ENCODE results near the gene CYP8B1.
A peak's percentile ranks its signal among the peaks of the same experiment; 100 is the strongest.

Gene CYP8B1

DNA sequence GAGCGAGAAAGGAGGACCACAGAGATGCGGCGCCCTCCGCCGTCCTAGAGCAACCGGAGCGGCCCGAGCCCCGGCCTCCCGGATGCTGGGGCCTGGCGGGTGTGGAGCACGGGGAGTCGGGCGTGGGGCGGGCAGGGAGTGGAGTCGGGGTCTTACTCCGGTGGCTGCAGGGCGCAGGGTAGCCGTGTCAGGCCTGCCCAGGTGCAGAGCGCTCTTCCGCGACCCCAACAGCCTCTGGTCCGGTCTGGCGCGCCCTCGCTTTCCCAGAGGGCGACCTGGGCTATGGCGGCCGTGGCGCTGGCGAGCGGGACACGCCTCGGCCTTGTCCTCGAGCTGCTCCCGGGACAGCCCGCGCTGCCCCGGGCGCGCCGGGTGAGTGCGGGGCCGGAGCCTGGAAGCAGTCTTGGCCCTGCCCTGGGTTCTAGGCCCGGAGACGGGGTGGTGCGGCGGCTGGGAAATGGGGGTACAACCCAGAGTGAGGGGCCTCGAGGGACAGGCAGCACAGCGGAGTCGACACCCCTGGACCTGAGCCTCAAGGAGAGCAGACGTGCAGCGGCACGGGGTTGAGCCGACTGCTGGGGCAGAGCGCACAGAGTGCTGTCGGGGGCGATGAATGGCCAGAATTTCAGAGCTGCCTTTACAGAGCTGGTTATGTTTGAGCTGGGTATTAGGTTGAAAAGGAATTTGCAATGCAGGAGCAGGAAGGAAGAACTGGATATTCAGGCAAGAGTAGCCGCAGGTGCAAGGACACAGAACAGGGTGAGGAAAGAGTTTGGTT is 30.6 kb upstream of the CYP8B1 start, which contains the start of gene ZNF662:
TSS of gene ZNF662 (plus strand) at position 73 of the 778 bp plus-strand sequence. CDS start 1,973 bp downstream, outside the sequence.
- H3K4me3 ChIP-seq (ENCODE audit: control insufficient read depth, low read depth, low read length), result peak within 1 kb of the TSS; percentile 40
- DNase-seq (ENCODE audit: low read depth), result peak; percentile 26
- TF ChIP-seq, protein P1, sequence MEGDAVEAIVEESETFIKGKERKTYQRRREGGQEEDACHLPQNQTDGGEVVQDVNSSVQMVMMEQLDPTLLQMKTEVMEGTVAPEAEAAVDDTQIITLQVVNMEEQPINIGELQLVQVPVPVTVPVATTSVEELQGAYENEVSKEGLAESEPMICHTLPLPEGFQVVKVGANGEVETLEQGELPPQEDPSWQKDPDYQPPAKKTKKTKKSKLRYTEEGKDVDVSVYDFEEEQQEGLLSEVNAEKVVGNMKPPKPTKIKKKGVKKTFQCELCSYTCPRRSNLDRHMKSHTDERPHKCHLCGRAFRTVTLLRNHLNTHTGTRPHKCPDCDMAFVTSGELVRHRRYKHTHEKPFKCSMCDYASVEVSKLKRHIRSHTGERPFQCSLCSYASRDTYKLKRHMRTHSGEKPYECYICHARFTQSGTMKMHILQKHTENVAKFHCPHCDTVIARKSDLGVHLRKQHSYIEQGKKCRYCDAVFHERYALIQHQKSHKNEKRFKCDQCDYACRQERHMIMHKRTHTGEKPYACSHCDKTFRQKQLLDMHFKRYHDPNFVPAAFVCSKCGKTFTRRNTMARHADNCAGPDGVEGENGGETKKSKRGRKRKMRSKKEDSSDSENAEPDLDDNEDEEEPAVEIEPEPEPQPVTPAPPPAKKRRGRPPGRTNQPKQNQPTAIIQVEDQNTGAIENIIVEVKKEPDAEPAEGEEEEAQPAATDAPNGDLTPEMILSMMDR (conservative IDR thresholded peaks at IDR 0.05; ENCODE audit: control insufficient read depth, insufficient read depth, low read depth, low read length), result no peak

DNA sequence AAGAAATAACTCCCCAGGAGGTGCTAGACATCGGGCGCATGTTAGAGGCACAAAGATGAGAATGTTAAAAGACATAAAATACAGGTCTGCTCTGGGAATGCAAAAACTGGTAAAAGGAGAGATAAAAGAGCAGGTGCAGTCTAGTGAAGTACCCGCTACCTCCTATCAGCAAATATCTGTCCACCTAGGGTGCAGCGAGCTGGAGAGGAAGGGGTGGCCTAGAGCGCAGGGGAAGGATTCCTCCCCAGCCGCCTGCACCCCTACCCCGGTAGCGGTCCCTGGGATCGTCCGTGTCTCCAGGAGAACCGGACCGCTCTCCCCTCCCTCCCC is 30.0 kb upstream of the CYP8B1 start:
- TF ChIP-seq, protein P1 (conservative IDR thresholded peaks at IDR 0.05; ENCODE audit: control insufficient read depth, insufficient read depth, low read depth, low read length), result no peak

DNA sequence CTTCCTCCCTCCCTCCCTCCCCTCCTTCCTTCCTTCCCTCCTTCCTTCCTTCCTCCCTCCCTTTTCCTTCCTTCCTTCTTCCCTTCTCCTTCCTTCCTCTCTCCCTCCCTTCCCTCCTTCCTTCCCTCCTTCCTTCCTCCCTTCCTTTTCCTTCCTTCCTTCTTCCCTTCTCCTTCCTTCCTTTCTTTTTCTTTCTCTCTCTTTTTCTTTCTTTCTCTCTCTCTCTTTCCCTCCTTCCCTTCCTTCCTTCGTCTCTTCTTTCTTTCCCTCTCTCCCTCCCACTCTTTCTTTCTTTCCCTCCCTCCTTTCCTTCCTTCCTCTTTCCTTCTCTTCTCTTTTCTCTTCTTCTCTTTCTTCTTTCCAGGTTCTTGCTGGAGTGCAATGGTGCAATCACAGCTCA is 28.4 kb upstream of the CYP8B1 start:
- TF ChIP-seq, protein P1 (conservative IDR thresholded peaks at IDR 0.05; ENCODE audit: control insufficient read depth, insufficient read depth, low read depth, low read length), result no peak
- no peak for DNase-seq (ENCODE audit: low read depth)

More for the DNA sequence above, 30.0 kb upstream of the CYP8B1 start:
- no peak for DNase-seq (ENCODE audit: low read depth)
- peak overlapping the region; percentile 40 for H3K4me3 ChIP-seq (ENCODE audit: control insufficient read depth, low read depth, low read length)

DNA sequence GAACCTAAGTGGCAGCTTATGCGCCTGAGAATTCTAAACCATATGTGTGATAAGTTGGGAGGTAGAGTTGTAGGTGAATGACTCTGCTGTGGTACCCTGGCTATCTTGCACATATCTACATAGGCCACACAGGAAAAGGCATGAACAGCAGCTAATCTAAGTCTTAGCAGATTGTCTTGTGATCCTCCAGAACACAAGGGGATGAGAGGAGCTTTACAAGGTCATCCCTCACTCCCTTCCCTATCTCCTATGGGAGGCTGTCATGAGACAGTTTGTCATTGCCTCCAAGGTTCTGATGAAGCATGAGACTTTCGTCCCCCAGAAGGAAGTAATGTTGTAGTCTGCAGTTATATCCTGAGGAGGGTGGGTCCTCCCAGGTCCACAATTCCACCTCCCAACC is 26.6 kb upstream of the CYP8B1 start:
- TF ChIP-seq, protein P1 (conservative IDR thresholded peaks at IDR 0.05; ENCODE audit: control insufficient read depth, insufficient read depth, low read depth, low read length), result no peak
- no peak overlapping the region for H3K4me3 ChIP-seq (ENCODE audit: control insufficient read depth, low read depth, low read length)
- no peak for DNase-seq (ENCODE audit: low read depth)

More for the DNA sequence above, 28.4 kb upstream of the CYP8B1 start:
- no peak overlapping the region for H3K4me3 ChIP-seq (ENCODE audit: control insufficient read depth, low read depth, low read length)

DNA sequence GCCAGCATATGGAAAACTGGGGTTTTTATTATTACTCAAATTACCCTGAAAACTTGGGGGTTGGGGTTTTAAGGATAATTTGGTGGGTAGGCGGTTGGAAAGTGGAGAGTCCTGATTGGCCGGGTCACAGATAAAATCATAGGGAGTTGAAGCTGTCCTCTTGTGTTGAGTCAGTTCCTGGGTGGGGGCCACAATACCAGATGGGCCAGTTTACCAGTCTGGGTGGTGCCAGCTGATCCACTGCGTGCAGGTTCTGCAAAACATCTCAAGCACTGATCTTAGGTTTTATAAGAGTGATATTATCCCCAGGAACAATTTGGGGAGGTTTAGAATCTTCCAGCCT is 25.4 kb upstream of the CYP8B1 start:
- TF ChIP-seq, protein P1 (conservative IDR thresholded peaks at IDR 0.05; ENCODE audit: control insufficient read depth, insufficient read depth, low read depth, low read length), result no peak
- DNase-seq (ENCODE audit: low read depth), result no peak
- H3K4me3 ChIP-seq (ENCODE audit: control insufficient read depth, low read depth, low read length), result no peak overlapping the region

DNA sequence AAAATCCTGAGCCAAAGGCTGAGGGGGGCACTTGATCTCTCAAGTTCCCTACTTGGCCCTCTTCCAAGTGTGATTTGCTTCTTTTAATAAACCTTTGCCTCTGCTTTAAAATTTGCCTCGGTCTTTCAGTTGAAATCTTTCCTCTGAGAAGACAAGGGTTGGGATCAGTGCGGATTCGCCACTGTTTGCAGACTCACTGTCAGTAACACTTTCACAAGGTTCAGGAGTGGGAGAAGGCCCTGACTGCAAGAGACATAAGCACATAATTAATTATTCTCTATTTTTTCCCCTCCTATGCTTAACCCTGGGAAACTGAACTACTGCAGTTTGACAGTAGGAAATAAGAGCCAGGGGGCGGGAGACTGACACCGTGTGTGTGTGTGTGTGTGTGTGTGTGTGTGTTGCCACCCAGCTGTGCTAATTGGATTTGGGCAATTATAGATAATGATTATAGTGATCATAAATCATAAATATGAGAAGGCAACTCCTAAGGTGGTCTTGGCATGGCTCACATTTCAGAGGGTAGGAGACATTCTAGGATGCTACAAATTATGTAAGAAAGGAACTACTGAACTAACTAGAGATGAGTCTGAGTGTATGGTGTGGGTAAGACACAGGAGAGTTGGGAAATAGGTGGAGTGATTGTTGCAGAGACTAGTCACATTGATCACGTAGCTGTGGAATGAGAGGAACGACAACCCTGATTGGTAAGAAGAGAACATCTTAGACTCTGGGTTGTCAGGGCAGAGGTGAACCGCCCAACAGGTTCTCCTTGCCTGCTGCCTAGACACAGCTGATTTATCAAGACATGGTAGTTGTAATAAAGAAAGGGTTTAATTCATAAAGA is 24.8 kb upstream of the CYP8B1 start:
- H3K4me3 ChIP-seq (ENCODE audit: control insufficient read depth, low read depth, low read length), result no peak overlapping the region
- TF ChIP-seq, protein P1 (conservative IDR thresholded peaks at IDR 0.05; ENCODE audit: control insufficient read depth, insufficient read depth, low read depth, low read length), result no peak
- no peak for DNase-seq (ENCODE audit: low read depth)

Measured in fibroblast of mammary gland (primary cell).